IMR-90 (cell line): ENCODE data around the gene EZR.

Experiments used
- CEBPB ChIP-seq: IDR thresholded peaks from 2 replicates; pipeline ENCODE4 v1.6.1; 2012; ENCODE audit warnings: low read depth, low read length, improper control_type of control experiment
- CTCF ChIP-seq: conservative IDR thresholded peaks from 2 replicates; pipeline ENCODE4 v1.5.1; 2012; ENCODE audit warnings: mild to moderate bottlenecking, low read depth, low read length, improper control_type of control experiment
- USF2 ChIP-seq: fragments of 150-350 bp; IDR thresholded peaks from 2 replicates; pipeline ENCODE4 v1.6.1; 2017; ENCODE audit warnings: mild to moderate bottlenecking, antibody characterized with exemption, low read length, low read depth

- TF ChIP-seq CTCF (no peak), USF2 (no peak), CEBPB (no peak)
These were observed 37.1 kb upstream of the EZR start for GRCh38 chr6:158856261-158856660.
